G401.6 (cell line): Measurements from ENCODE around the gene SNX30.

Source experiments
- FAIRE-seq: peaks from 2 replicates; lab custom pipeline; 2012; peaks lifted over from hg19 to GRCh38; lab: Jason Lieb, UNC

Gene SNX30

GRCh38 chr9:112783551-112783954 lies 33.0 kb downstream of the SNX30 start:
- no peak for FAIRE-seq

GRCh38 chr9:112784020-112784785 lies 33.6 kb downstream of the SNX30 start:
- no peak for FAIRE-seq

- FAIRE-seq, result no peak
These were observed 35.4 kb downstream of the SNX30 start for GRCh38 chr9:112785986-112786385.

DNA sequence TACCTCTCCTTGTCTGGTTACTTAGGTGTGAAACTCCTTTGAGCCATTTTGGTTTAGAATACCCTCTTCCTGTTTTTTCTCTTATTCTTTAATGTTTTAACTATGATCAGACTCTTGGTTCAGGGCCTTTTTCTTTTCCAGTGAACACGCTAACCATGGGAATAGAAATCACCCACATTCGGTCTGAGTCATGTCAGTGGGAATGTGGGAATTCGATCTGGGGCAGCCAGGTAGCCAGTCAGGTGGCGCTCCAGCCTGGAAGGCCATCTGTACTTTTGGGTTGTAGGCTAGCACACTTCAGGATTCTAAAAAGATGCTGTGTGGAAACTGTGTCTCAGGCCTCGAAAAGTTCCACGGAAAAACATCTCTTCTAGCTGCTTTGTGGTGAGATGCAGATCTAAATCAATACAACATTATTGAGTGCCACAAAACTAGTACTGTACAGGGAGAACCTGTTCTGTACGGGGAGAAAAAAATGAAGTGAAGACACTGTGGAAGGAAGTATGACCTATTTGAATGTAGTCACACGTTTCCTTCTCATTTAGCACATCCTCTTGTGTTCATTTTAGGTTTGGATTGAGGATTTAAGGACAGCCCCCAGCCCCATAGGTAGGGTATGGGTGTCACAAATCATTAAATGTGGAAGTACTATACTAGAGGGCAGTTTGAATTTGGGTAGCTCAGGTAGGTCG lies 36.4 kb downstream of the SNX30 start:
- FAIRE-seq, result no peak

DNA sequence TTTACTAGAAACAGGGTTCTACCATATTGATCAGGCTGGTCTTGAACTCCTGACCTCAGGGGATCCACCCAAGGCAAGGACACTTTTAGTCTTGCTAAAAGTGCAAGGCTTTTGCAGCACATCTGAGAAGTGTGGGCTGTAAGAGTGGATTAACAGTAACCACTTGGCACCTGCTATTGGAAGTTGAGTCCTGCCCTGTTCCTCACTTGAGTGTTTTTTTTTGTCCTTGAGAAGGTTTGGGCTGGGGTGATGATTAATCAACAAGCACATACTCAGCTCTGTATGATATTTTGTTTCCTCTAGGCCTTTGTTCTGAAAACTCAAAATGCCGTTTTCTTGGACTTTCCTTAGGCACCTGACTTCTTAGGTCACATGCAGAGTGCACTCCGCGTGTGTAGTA lies 37.4 kb downstream of the SNX30 start:
- FAIRE-seq, result no peak

DNA sequence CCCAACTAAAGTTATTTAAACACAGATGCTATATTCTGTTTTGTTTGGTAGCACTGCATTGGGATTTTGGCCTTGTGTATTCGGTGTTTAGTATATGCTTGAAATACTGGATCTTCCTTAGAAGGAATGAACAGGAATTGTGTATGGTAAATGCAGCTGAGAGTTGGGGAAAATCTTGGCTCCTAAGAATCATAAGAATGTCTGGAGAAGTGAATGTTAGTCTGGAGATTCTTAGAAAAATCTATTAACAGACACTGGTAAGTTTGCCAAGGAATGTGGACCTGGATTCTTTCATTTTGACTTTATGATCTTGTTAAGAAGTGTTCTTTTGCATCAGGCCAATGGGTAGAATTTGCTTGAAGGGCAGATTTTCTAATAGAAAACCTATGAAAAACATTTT lies 38.9 kb downstream of the SNX30 start:
- no peak for FAIRE-seq

- FAIRE-seq, result no peak
These were observed 39.6 kb downstream of the SNX30 start for GRCh38 chr9:112789891-112790774.

DNA sequence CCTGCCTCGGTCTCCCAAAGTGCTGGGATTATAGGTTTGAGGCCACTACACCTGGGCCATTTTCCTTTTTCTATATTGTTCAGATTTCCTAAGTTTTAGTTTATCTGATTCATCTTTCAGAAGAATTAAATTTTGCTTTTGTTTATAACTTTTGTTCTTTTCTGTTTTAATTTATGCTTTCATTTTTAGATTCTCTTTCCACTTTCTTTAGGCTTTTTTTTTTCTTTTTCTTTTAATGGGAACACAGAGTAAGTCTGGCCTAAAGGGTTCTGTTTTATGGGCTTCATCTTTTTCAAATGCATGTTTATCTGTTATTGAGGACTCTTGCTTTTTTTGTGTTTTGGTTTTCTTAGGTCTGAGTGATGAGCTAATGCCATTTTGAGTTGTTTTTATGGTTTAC lies 42.1 kb downstream of the SNX30 start:
- no peak for FAIRE-seq

DNA sequence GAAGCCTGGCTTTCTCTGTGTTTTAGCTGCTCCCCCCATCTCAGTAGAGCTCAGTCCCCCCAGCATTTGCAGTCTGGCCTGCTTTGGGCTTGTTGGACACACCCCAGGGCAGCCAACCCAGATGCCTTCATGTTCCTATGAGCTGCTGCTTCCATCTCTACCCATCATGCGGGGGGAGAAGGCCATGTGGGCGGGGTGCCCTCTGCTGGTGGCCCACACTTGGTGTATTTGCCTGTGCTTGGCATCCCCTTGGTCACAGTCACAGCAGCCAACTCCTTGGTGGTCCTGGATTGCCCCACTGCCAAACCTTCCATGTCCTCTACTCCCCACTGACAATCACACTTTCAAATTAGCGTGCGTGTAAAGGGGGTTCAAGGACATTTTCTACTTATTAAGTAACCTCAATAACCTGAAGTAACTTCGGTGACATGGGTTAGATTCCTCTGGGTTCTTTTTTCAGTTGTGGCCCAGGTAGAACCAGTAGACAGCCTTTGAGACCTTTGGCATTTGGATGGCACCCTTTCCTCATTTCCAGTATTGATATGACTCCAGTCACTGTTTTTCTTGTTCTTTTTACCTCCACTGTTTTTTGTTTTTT lies 42.8 kb downstream of the SNX30 start:
- no peak for FAIRE-seq

DNA sequence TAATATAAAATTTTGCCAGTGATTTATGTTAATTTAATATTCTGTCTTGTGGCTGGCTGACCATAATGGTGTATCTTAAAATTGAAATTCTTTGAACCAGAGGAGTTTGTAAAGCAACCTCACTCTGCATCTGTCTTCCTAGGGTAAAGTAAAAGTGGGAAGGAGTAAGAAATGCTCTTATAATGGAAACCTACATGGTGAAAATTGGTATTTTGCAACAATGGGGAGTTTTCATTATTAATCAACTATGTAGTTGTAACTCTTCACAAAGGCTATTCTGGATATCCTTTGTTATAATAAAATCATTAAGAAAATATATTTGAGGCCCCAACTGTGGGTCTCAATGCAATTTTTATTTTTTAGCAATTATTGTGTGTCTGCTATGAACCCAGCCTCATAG lies 44.2 kb downstream of the SNX30 start:
- no peak for FAIRE-seq

- no peak for FAIRE-seq
These were observed 45.4 kb downstream of the SNX30 start for GRCh38 chr9:112795921-112796320.

DNA sequence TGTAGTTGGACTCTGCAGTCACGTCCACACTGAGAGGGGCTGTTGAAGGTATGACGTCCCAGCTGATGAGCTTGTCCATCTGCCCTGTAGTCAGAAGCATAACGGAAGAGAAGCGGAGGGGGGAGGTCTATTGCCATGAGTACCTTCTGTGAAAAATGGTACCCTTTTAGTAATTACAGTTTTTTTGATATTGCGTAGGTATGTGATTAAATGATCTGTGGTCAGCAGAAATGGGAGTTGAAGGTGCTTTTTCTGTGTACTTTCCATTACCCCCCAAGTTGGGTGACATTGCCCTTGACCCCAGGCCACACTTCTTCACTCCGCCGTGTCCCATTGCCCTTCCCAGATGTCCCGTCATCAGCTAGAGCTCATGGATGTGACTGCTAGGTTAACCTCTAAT lies 45.9 kb downstream of the SNX30 start:
- no peak for FAIRE-seq

DNA sequence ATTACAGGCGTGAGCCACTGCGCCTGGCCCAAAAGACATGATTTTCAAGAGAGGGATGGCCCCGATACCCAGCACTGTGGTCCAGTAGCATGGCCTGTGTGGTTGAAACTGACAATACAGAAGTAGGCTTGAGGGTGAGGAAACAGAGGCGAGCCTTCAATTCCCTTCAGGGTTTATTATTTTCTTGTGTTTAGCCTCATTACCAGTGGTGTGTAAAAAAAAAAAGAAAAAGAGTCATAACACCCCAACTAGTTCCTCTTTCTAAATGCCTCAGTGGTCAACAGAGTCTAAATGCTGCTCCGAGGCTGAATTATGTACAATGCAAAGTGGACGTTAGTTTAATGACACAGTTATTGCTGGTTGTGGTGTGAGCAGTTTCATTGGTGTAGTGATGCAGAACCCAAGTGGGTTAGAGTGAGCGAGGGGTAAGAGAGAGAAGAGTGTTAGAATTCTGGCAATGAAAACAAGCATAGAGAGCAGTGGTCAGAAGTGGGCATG lies 58.8 kb downstream of the SNX30 start:
- FAIRE-seq, result no peak

- no peak for FAIRE-seq
These were observed 59.3 kb downstream of the SNX30 start for GRCh38 chr9:112809906-112810305.

- FAIRE-seq, result no peak
These were observed 60.3 kb downstream of the SNX30 start for GRCh38 chr9:112810696-112811490.

- no peak for FAIRE-seq
These were observed 61.0 kb downstream of the SNX30 start for GRCh38 chr9:112811518-112811917.

- no peak for FAIRE-seq
These were observed 65.3 kb downstream of the SNX30 start for GRCh38 chr9:112815868-112816267.

GRCh38 chr9:112817860-112818203 lies 67.3 kb downstream of the SNX30 start:
- FAIRE-seq, result no peak

DNA sequence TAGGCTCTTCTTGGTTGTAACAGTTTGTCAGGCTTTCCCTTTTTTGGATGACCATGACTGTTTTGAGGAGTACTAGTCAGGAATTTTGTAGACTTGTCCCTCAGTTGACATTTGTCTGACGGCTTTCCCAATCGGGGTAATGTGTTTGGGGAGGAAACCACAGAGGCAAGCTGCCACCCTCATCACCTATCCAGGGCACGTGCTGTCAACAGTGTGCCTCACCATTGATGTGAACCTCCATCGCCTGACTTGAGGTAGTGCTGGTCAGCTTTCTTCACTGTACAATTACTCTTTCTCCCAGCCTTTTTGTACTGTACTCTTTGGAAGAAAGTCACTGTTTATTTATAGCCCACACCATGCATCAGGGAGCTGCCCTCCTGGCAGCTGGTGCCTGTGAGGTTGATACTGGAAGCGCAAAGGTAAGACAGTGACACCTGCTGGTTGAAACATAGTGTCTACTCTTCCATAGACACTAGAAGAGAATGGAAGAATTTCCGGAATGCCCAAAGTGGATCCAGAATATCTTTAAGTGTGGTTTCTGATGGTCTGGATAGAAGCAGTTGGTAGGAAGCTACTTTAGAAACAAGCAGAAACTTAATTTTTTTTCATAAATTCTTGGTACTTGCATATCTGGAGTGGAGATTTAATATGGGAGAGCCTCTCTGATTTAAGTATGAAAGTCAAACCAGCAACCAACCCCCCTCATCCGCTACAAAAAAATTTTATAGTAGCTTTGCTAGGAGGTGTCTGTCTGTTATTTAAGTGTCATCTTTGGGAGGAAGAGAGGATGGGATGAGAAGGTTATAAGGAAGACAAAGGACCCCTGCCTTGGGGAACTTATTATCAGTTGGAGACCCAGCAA lies 69.3 kb downstream of the SNX30 start:
- FAIRE-seq, result peak; percentile 47

DNA sequence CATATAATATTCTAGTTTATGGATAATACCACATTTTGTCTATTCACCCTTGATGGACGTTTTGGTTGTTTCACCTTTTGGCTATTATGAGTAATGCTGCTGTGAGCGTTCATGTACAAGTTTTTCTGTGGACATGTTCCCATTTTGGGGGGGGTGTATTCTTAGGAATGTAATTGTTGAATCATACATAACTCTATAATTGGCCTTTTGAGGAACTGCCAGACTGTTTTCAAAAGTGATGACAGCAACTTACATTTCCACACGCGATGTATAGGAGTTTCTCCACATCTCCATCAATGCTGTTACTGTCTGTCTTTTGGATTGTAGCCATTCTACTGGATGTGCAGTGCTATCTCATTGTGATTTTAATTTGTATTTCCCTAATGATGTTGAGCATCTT lies 70.3 kb downstream of the SNX30 start:
- no peak for FAIRE-seq

- no peak for FAIRE-seq
These were observed 72.1 kb downstream of the SNX30 start for GRCh38 chr9:112822618-112823017.
